NCI-H446 treated with DMSO at 0.1 percent for 48 hours (cell line): ENCODE measurements around the gene MUS81.
"Not testable (repeated sequence)": the region's sequence is repeated elsewhere in the genome, so short reads cannot be mapped to it uniquely, and the experiment has no call there.

ENCODE experiments used
- DNase-seq: peaks from one replicate; lab custom pipeline; 2025; lab: John Stamatoyannopoulos, UW

The MUS81 gene

GRCh38 chr11:65873318-65874156 lies 13.3 kb downstream of the MUS81 start:
- DNase-seq, result peak; percentile 66

- DNase-seq, result no peak
Observed at GRCh38 chr11:65879617-65880016, 19.4 kb downstream of the MUS81 start, which contains the start of gene CTSW. Gene CTSW (plus strand): TSS chr11:65879837. CDS start chr11:65879855, 18 bp downstream.

GRCh38 chr11:65880027-65880426 lies 19.8 kb downstream of the MUS81 start:
- no peak for DNase-seq

GRCh38 chr11:65880844-65881421 lies 20.7 kb downstream of the MUS81 start:
- no peak for DNase-seq

- no peak for DNase-seq
Observed at GRCh38 chr11:65882120-65883057, 22.2 kb downstream of the MUS81 start.

- no peak for DNase-seq
Observed at GRCh38 chr11:65883058-65883761, 23.0 kb downstream of the MUS81 start.

- DNase-seq, result no peak
Observed at GRCh38 chr11:65883786-65884715, 23.8 kb downstream of the MUS81 start.

- peak; percentile 38 for DNase-seq
Observed at GRCh38 chr11:65884716-65885092, 24.5 kb downstream of the MUS81 start.

GRCh38 chr11:65885231-65885630 lies 25.0 kb downstream of the MUS81 start:
- DNase-seq, result no peak

- no peak for DNase-seq
Observed at GRCh38 chr11:65885808-65886536, 25.7 kb downstream of the MUS81 start.

GRCh38 chr11:65886826-65887722 lies 26.8 kb downstream of the MUS81 start:
- DNase-seq, result no peak

GRCh38 chr11:65887723-65888162 lies 27.5 kb downstream of the MUS81 start:
- DNase-seq, result no peak

GRCh38 chr11:65888163-65888814 lies 28.1 kb downstream of the MUS81 start, which contains the start of gene FIBP:
Gene FIBP (minus strand): TSS chr11:65888471. CDS start chr11:65888418, 53 bp downstream.
- peak; percentile 91 for DNase-seq

GRCh38 chr11:65890324-65891218 lies 30.3 kb downstream of the MUS81 start, which contains the start of gene CCDC85B:
Gene CCDC85B (plus strand): TSS chr11:65890673. CDS start chr11:65890784, 111 bp downstream.
- DNase-seq, result peak; percentile 92

GRCh38 chr11:65891219-65892136 lies 31.2 kb downstream of the MUS81 start:
- no peak for DNase-seq

GRCh38 chr11:65892137-65892540 lies 31.9 kb downstream of the MUS81 start:
- DNase-seq, result not testable (repeated sequence)
